SK-N-MC (cell line): Measurements from ENCODE around the gene XRCC4.

Experiments used
- EZH2 ChIP-seq: fragments of 200-600 bp; sonication (generic); IDR thresholded peaks from one replicate; pipeline ENCODE4 v1.6.1; 2017; ENCODE audit warnings: antibody characterized with exemption
- POLR2AphosphoS5 ChIP-seq: IDR thresholded peaks from 2 replicates; pipeline ENCODE4 v1.6.1; 2012; ENCODE audit warnings: mild to moderate bottlenecking, low read depth, low read length, borderline replicate concordance

- no peak for TF ChIP-seq POLR2AphosphoS5
- no peak for TF ChIP-seq EZH2
These were observed 301.4 kb downstream of the XRCC4 start for GRCh38 chr5:83378624-83379289.
